Osteocyte (in vitro differentiated cells): ENCODE data around the gene ZNF462. TPM values are rescaled to one million over a fixed set of nuclear protein-coding genes. Genes with fewer than 3 reads are reported as not detected.

Experiments
- DNase-seq: peaks from one replicate; pipeline ENCODE4 v3.0.0; 2021; ENCODE audit warnings: mixed read lengths; ENCODE audit not compliant: unreplicated experiment; ENCODE audit errors: extremely low spot score
- H3K27ac Mint-ChIP-seq: one replicate; pipeline ENCODE4 v1.8.0; 2021; ENCODE audit warnings: mild to moderate bottlenecking, mixed read lengths; ENCODE audit not compliant: unreplicated experiment
- H3K27me3 Mint-ChIP-seq: one replicate; pipeline ENCODE4 v1.8.0; 2021; ENCODE audit warnings: mixed read lengths; ENCODE audit not compliant: unreplicated experiment
- H3K36me3 Mint-ChIP-seq: one replicate; pipeline ENCODE4 v1.8.0; 2021; ENCODE audit warnings: mixed read lengths; ENCODE audit not compliant: unreplicated experiment
- H3K4me1 Mint-ChIP-seq: one replicate; pipeline ENCODE4 v1.8.0; 2021; ENCODE audit warnings: mixed read lengths; ENCODE audit not compliant: unreplicated experiment
- H3K4me3 Mint-ChIP-seq: one replicate; pipeline ENCODE4 v1.8.0; 2021; ENCODE audit warnings: mild to moderate bottlenecking, moderate library complexity, mixed read lengths; ENCODE audit not compliant: unreplicated experiment
- H3K9me3 Mint-ChIP-seq: one replicate; pipeline ENCODE4 v1.8.0; 2021; ENCODE audit warnings: mixed read lengths; ENCODE audit not compliant: unreplicated experiment
- total RNA-seq: library from RNA; stranded (reverse); gene quantifications from 2 replicates; pipeline ENCODE4 v1.2.1, GENCODE V29; 2021
- TF ChIP-seq, protein P1 (sequence below): fragments of 200-600 bp; sonication (generic); IDR thresholded peaks from 2 replicates; pipeline ENCODE4 v1.5.0; 2021; ENCODE audit warnings: antibody characterized with exemption, mild to moderate bottlenecking, moderate library complexity

ZNF462 gene
- total RNA-seq, 1 donor from 2014 or later, result 55.0 TPM

- DNase-seq, result no peak
- peaks cover 3% of the 10 kb centered on the region for H3K4me1 Mint-ChIP-seq
- no peaks in the 10 kb centered on the region for H3K27me3 Mint-ChIP-seq
- TF ChIP-seq, protein P1, sequence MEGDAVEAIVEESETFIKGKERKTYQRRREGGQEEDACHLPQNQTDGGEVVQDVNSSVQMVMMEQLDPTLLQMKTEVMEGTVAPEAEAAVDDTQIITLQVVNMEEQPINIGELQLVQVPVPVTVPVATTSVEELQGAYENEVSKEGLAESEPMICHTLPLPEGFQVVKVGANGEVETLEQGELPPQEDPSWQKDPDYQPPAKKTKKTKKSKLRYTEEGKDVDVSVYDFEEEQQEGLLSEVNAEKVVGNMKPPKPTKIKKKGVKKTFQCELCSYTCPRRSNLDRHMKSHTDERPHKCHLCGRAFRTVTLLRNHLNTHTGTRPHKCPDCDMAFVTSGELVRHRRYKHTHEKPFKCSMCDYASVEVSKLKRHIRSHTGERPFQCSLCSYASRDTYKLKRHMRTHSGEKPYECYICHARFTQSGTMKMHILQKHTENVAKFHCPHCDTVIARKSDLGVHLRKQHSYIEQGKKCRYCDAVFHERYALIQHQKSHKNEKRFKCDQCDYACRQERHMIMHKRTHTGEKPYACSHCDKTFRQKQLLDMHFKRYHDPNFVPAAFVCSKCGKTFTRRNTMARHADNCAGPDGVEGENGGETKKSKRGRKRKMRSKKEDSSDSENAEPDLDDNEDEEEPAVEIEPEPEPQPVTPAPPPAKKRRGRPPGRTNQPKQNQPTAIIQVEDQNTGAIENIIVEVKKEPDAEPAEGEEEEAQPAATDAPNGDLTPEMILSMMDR, result no peak
- H3K4me3 Mint-ChIP-seq, result no peak overlapping the region
- H3K36me3 Mint-ChIP-seq, result peaks cover 39% of the 10 kb centered on the region
- no peak overlapping the region for H3K27ac Mint-ChIP-seq
- H3K9me3 Mint-ChIP-seq, result no peaks in the 10 kb centered on the region
Observed at GRCh38 chr9:106954558-106954957, 91.6 kb downstream of the ZNF462 start.

DNA sequence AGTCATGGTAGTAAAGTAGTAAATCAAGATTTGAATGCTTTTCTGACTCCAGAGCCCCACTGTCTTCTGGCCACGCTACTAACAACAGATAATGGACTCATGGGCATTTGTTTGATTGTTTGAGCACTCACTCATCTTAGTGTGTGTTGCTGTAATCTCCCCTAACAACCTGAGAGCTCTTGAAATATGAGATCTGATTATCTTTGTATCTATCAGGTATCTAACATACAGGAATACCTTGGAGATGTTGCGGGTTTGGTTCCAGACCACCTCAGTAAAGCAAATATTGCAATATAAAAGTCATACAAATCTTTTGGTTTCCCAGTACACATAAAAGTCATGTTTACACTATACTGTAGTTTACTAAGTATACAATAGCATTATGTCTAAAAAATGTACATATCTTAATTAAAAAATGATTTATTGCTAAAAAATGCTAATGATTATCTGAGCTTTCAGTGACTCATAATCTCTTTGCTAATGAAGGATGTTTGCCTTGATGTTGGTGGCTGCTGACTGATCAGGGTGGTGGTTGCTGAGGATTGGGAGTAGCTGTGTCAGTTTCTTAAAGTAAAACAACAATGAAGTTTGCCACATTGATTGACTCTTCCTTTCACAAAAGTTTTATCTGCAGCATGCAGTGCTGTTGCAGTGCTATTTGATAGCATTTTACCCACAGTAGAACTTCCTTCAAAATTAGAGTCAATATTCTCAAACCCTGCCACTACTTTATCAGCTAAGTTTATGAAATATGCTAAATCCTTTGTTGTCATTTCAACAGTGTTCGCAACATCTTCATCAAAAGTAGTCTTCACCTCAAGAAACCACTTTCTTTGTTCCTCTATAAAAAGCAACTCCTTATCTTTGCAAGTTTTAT is 92.2 kb downstream of the ZNF462 start:
- H3K9me3 Mint-ChIP-seq, result peaks cover 1% of the 10 kb centered on the region
- TF ChIP-seq, protein P1, result no peak
- H3K27ac Mint-ChIP-seq, result no peak overlapping the region
- peaks cover 3% of the 10 kb centered on the region for H3K4me1 Mint-ChIP-seq
- H3K4me3 Mint-ChIP-seq, result no peak overlapping the region
- no peaks in the 10 kb centered on the region for H3K27me3 Mint-ChIP-seq
- DNase-seq, result no peak
- peaks cover 36% of the 10 kb centered on the region for H3K36me3 Mint-ChIP-seq

GRCh38 chr9:106956971-106957370 is 94.0 kb downstream of the ZNF462 start:
- H3K9me3 Mint-ChIP-seq, result peaks cover 19% of the 10 kb centered on the region
- H3K36me3 Mint-ChIP-seq, result peaks cover 50% of the 10 kb centered on the region
- TF ChIP-seq, protein P1, result no peak
- peaks cover 9% of the 10 kb centered on the region for H3K4me1 Mint-ChIP-seq
- H3K4me3 Mint-ChIP-seq, result no peak overlapping the region
- H3K27ac Mint-ChIP-seq, result no peak overlapping the region
- H3K27me3 Mint-ChIP-seq, result no peaks in the 10 kb centered on the region
- no peak for DNase-seq

DNA sequence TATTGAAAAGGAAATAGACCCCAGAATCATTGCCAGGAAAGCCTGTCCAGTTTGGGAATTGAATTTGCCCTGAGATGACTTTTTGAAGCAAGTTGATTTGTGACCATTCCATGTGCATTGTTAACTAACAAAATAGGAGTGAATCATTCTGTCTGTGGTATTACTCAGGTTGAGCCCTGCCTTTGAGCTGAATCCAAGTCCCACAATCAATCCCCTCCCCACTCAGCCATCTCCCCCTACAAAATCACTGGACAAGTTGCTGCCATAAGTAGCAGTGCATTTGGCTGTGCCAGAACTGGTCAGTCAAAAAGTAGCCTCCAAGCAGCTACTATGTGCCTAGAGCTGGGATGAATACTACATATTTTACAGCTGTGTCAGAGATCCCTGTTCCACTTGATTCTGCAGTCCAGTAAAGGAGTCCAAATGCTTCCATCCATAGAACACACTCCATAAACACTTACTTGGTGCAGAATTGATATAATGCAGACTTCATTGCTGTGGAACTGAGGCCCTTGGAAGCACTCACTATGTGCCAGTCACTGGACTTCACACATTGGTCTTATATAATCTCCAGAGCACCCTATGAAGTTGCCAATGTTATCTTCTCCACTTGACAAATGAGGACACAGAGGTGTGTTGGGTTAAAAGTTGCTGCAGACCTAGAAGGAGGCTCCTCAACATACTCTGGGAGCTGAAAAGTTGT is 96.1 kb downstream of the ZNF462 start:
- Mint-ChIP-seq H3K27ac (no peak overlapping the region), H3K9me3 (peaks cover 21% of the 10 kb centered on the region), H3K36me3 (peaks cover 60% of the 10 kb centered on the region), H3K27me3 (no peaks in the 10 kb centered on the region), H3K4me1 (peaks cover 19% of the 10 kb centered on the region), H3K4me3 (no peak overlapping the region)
- TF ChIP-seq, protein P1, result no peak
- no peak for DNase-seq

DNA sequence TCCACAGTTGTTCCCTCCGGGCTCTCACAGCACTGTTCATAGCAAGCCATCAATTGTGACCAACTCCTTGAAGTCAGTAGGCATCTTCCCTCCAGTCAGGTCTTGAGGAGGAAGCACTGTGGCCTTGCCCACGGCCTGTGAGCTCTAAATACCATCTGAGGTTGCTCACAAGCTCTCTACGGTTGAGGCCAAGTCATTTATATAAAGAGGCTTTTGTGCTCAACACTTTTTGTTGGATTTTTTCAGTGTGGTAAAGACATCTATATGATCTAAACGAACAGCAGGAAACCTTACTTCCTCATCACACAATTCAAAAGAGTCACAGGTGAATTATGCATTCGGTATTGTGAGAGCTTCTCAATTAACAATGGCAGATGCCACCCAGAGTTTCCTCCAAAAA is 97.3 kb downstream of the ZNF462 start:
- peaks cover 61% of the 10 kb centered on the region for H3K36me3 Mint-ChIP-seq
- no peak for DNase-seq
- TF ChIP-seq, protein P1, result no peak
- H3K4me3 Mint-ChIP-seq, result no peak overlapping the region
- H3K9me3 Mint-ChIP-seq, result peaks cover 21% of the 10 kb centered on the region
- no peak overlapping the region for H3K27ac Mint-ChIP-seq
- H3K4me1 Mint-ChIP-seq, result peaks cover 19% of the 10 kb centered on the region
- H3K27me3 Mint-ChIP-seq, result no peaks in the 10 kb centered on the region
